K562 (cell line): ENCODE results near the gene AMBRA1.

ENCODE experiments used
- CHD4 ChIP-seq: fragments of 200-600 bp; sonication (generic); IDR thresholded peaks from 3 replicates; pipeline ENCODE4 v1.6.1; 2012; ENCODE audit warnings: low read depth, mild to moderate bottlenecking, mixed read lengths, low read length, inconsistent platforms; ENCODE audit not compliant: insufficient read depth, insufficient replicate concordance, poor library complexity, severe bottlenecking
- FOXA3 ChIP-seq, 2 experiments: fragments of 450-650 bp in 1 of 2; sonication (generic) in 1 of 2; formaldehyde crosslinking; IDR thresholded peaks in 1 of 2; conservative IDR thresholded peaks in 1 of 2; 2 replicates each; pipeline versions ENCODE4 v1.4.0 to v1.8.0; 2020 to 2022; ENCODE audit warnings: mild to moderate bottlenecking in 2 of 2, missing genetic modification reagents in 1 of 2
- HES1 ChIP-seq: fragments of 450-650 bp; IDR thresholded peaks from 2 replicates; pipeline ENCODE4 v1.6.1; 2016; ENCODE audit warnings: low read depth, mild to moderate bottlenecking, moderate library complexity
- NFXL1 ChIP-seq: fragments of 450-650 bp; formaldehyde crosslinking; IDR thresholded peaks from 2 replicates; pipeline ENCODE4 v1.4.0; 2021; ENCODE audit warnings: mild to moderate bottlenecking
- POLR2A ChIP-seq: fragments of 450-650 bp; conservative IDR thresholded peaks from 2 replicates; pipeline ENCODE4 v1.6.1; 2016
- ZNF518B ChIP-seq: fragments of 250-450 bp; sonication (Bioruptor Pico); IDR thresholded peaks from 2 replicates; pipeline ENCODE4 v1.5.0; 2021; ENCODE audit warnings: mild to moderate bottlenecking, moderate library complexity

GRCh38 chr11:46641639-46642038 is 47.8 kb upstream of the AMBRA1 start:
- TF ChIP-seq ZNF518B (CRISPR knock-in tag) (no peak), CHD4 (no peak), NFXL1 (CRISPR knock-in tag) (no peak), HES1 (no peak), FOXA3 (CRISPR knock-in tag; conservative IDR thresholded peaks at IDR 0.05 in 1 of 2, IDR thresholded peaks at IDR 0.05 in 1 of 2) (no peak), POLR2A (no peak)
